Lower leg skin (tissue), 4 donors: ENCODE results near the gene ANO1. TPM values are rescaled to one million over a fixed set of nuclear protein-coding genes. Genes with fewer than 3 reads are reported as not detected.

Experiments
- DNase-seq, 2 donors: peaks; one replicate each; pipeline ENCODE4 v3.0.0-alpha.2; 2019; ENCODE audit warnings: low spot score in 2 of 2
- H3K4me3 ChIP-seq: fragments of 200-600 bp; sonication (generic); 2 replicates; pipeline ENCODE4 v1.5.1; 2017; ENCODE audit warnings: mild to moderate bottlenecking, low read depth; ENCODE audit not compliant: poor library complexity, severe bottlenecking
- CTCF ChIP-seq, 3 donors: fragments of 450-650 bp; IDR thresholded peaks; one replicate each; pipeline ENCODE4 v1.5.1; 2016; ENCODE audit warnings: antibody characterized with exemption in 3 of 3, mild to moderate bottlenecking in 3 of 3, moderate library complexity in 2 of 3
- POLR2A ChIP-seq, 2 donors: fragments of 450-650 bp; IDR thresholded peaks; one replicate each; pipeline ENCODE4 v1.6.1; 2016 to 2017; ENCODE audit warnings: antibody characterized with exemption in 2 of 2, mild to moderate bottlenecking in 1 of 2, moderate library complexity in 1 of 2
- WGBS, 2 donors: methylation state at CpG; one replicate each; pipeline ENCODE4 v1.1.5; 2018; 5-methylcytosine and 5-hydroxymethylcytosine counted together
- intact Hi-C: fragments of 100-400 bp; cut with DNase I; formaldehyde crosslinking; loops from one replicate; pipeline ENCODE4 v1.15.0; 2023; ENCODE audit warnings: low total_unique reads
- total RNA-seq, 4 donors: library from RNA; depleted of rRNA; stranded (reverse); fragments of >200 nt; gene quantifications; one replicate each; pipeline ENCODE4 v1.1.0, GENCODE V29; 2016

Gene ANO1
- total RNA-seq, 4 donors from 2014 or later, result 55.1 to 106 (median 76.8) TPM

- intact Hi-C loops, result no loop called here
- no peak overlapping the region for H3K4me3 ChIP-seq
- no peak for DNase-seq
- TF ChIP-seq POLR2A (IDR thresholded peaks at IDR 0.05), result no peak
- TF ChIP-seq CTCF (IDR thresholded peaks at IDR 0.05), result no peak
- 87 to 92% methylated on average over 14 of the region's 14 CpGs for WGBS, 2 donors
These were observed 52.5 kb downstream of the ANO1 start for GRCh38 chr11:70130636-70131035.

- H3K4me3 ChIP-seq, result no peak overlapping the region
- no peak for DNase-seq
- TF ChIP-seq POLR2A (IDR thresholded peaks at IDR 0.05), result no peak
- intact Hi-C loops, result no loop called here
- 91 to 95% methylated on average over 18 to 19 of the region's 19 CpGs for WGBS, 2 donors
These were observed 53.6 kb downstream of the ANO1 start for GRCh38 chr11:70131606-70132190.

- intact Hi-C loops, result no loop called here
- DNase-seq, result no peak
- H3K4me3 ChIP-seq, result no peak overlapping the region
- TF ChIP-seq POLR2A (IDR thresholded peaks at IDR 0.05), result no peak
- TF ChIP-seq CTCF (IDR thresholded peaks at IDR 0.05), result no peak
- WGBS, 2 donors, result 95 to 98% methylated on average over 6 of the region's 6 CpGs
These were observed 54.5 kb downstream of the ANO1 start for GRCh38 chr11:70132641-70133040.

- DNase-seq, result no peak
- intact Hi-C loops, result no loop called here
- WGBS, 2 donors, result 63 to 71% methylated on average over 14 to 16 of the region's 16 CpGs
- TF ChIP-seq POLR2A (IDR thresholded peaks at IDR 0.05) (no peak), CTCF (IDR thresholded peaks at IDR 0.05) (no peak)
- H3K4me3 ChIP-seq, result no peak overlapping the region
These were observed 55.7 kb downstream of the ANO1 start for GRCh38 chr11:70133771-70134335.

- TF ChIP-seq POLR2A (IDR thresholded peaks at IDR 0.05) (no peak), CTCF (IDR thresholded peaks at IDR 0.05) (no peak)
- DNase-seq, result no peak
- no peak overlapping the region for H3K4me3 ChIP-seq
- WGBS, 2 donors, result 88 to 89% methylated on average over 14 of the region's 14 CpGs
- intact Hi-C loops, result no loop called here
These were observed 56.4 kb downstream of the ANO1 start for GRCh38 chr11:70134490-70134889.

- DNase-seq, result no peak
- no peak overlapping the region for H3K4me3 ChIP-seq
- TF ChIP-seq CTCF (IDR thresholded peaks at IDR 0.05) (no peak), POLR2A (IDR thresholded peaks at IDR 0.05) (no peak)
- intact Hi-C loops, result no loop called here
- WGBS, 2 donors, result 72 to 81% methylated on average over 8 of the region's 8 CpGs
These were observed 57.0 kb downstream of the ANO1 start for GRCh38 chr11:70135142-70135541.
